Iris pigment epithelial cell (primary cell): ENCODE results near the gene RND1.
"Not testable (repeated sequence)": the region's sequence is repeated elsewhere in the genome, so short reads cannot be mapped to it uniquely, and the experiment has no call there.

ENCODE experiments used
- DNase-seq: peaks from one replicate; pipeline ENCODE4 v3.0.0-alpha.2; 2011; ENCODE audit warnings: low read depth

RND1 gene

DNA sequence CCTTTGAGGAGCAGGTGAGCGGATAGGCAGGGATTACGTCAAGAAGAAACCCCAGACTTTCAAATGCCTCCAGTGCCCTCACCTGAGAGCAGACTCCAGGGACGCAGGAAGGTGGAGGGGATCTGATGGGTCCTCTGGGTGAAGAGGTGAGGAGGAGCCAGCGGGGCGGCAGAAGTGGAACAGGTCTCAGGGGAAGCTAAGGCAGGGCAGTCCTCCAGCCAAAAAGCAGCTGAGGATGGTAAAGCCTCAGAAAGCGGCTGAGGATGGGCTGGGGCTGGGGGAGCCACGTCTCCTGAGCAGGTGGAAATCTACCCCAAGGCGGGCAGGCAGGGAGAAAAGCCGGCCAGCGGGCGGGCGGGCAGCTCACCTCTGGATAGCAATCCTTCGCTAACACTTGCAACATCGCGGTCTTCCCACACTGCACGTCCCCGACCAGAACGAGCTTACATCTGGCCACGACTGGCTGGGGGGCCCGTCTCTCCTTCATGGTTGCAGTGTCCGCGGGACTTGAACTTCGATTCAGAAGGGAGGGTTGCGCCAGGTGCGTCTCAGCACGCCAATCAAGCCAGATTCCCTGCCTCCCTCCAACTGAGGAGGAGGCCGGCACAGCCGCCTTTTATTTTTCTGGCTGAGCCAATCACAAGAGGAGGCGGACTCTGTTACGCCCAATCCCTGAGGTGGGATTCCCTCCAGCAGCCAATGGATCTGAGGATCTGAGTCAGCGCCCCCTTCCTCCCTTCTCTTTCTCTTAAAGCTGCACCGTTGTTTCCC is at the start of gene RND1:
TSS of gene RND1 (minus strand) at position 590 of the 771 bp plus-strand sequence. CDS start at position 487, 103 bp downstream.
- DNase-seq, result peak; percentile 91

DNA sequence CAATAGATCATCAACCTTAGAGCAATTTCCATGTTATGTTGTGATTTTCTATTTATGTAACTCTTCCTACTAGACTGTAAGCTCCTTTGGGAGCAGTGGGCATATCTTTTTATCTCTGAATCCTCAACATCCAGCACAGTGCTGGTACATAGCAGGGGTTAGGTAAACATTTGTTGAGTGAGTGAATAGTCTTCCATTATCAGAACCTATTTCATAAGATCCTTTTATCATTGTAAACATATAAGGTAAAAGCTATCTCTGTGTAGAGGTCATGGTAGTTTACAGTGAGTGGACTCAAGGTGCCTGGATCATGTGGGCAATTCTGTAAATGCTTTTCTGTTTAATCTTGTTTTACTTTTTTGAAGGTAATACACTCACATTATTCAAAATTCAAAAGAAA is 44.5 kb upstream of the RND1 start:
- DNase-seq, result no peak

GRCh38 chr12:48909698-48910097 is 44.0 kb upstream of the RND1 start:
- not testable (repeated sequence) for DNase-seq

DNA sequence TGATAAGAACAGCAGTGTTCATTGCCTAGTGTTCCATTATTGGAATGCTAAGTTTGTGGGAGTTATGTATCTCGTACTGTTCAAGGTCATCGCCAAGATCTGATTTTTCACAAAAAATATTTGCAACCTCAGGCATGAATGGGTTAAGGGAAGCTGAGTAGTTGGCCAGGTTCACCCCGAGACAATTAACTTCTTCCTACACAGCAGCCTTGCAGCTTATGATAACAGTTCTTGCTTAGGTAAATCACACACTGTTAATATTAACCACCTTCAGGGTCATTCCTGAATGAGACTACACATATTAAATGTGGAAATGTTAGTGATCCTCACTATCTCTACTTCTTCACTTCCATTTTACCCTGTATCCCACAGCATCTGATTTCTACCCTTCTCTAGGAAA is 41.6 kb upstream of the RND1 start:
- no peak for DNase-seq

GRCh38 chr12:48903982-48904411 is 38.3 kb upstream of the RND1 start:
- DNase-seq, result peak; percentile 85

- DNase-seq, result peak; percentile 61
These were observed 37.8 kb upstream of the RND1 start for GRCh38 chr12:48903363-48903981.

DNA sequence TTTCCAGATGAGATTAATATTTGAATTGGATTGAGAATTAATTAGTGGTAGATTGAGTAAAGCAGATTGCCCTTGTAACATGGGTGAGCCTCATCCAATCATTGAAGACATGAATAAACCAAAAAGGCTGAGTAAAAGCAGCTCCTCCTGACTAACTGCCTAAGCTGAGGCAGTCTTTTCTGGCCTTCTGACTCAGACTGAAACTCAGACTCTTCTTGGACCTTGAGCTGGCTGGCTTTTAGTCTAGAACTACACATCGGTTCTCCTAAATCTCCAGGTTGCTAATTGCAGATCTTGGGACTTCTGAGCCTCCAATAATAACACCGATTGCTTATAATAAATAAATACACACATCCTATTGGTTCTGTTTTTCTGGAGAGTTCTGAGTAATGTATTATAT is 35.6 kb upstream of the RND1 start:
- peak; percentile 55 for DNase-seq

DNA sequence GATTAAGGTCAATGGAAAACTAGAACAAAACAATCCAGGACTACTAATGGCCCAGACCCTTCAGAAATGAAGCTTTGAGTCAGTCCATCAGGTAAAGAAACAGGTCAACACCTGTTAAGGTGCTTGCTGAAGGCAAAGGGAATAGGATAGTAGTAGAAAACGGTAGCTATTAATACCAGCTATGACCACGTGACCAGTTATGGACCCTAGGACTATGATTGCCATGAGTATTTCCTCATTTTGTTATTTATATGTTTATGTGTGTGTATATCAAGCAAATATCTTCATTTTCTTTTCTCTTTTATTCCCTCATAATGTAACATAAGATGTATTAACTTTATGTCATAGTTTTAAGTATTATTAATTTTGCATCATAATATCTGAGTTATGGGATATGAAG is 34.0 kb upstream of the RND1 start:
- DNase-seq, result no peak

DNA sequence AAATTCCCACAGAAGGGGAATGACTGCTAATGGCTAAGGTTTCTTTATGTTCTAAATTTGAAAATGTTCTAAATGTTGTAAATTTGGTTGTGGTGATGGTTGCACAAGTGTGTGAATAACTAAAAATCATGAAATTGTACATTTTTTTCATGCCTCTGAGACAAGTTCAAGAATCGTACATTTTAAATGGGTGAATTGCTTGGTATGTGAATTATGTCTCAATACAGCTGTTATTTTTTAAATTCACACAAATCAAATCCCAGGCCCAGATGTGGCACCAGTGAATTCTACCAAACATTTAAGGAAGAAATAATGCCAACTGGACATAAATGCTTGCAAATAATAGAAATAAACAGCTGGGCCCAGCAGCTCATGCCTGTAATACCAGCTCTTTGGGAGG is 28.6 kb upstream of the RND1 start:
- DNase-seq, result no peak

DNA sequence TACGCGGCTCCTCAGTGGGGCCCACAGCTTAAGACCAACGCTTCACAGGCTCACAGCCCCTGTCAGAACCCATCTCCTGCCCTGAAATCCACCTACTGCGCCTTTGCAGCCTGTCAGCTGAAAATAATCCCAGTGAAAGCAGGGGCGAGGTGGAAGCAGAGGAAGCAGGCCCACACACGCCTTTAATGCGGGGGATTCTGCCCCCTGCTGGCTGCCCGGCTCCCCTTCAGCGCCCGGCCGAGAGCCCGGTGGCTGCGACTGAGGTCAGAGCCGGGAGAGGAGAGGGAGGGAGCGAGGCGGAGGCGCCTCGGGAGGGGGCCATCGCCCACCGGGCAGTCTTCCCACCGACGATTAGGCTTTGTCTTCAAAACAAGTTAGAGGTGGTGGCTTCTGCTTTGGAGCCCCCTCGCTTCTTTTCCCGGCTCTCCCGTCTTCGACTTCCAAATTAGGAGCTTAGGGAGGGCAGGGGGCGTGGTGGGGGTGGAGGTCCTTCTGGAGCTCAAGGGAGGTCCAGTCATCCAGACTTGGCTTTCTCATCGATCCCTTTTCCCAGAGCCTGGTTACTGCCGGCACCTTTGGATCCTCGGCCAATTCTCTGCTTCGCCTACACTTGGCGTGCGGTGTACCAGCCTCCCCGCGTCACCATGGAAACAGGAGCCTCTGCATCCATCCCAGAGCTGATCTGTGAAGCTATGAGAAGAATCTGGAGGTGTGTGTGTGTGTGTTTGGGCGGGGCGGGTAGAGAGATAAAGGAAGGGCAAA is 25.2 kb upstream of the RND1 start:
- DNase-seq, result peak; percentile 68

DNA sequence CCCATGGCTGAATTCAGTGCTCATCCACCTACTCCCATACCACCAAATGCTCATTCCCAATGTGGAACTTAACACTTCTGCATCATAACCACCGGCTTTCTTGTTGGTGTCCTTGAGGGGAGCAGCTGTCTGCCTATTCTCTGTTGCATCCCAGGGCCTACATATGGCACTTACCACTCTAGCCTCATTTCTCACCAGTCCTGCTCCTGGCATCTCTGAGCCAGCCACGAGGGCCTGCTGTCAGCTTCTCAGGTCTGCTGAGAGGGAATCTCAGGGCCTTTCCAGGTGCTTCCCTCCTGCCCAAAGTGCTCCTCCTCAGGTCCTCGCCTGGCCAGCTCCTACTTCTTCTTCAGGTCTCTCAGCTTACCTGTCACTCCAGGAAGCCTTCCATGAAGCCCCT is 24.0 kb upstream of the RND1 start:
- DNase-seq, result no peak

GRCh38 chr12:48883305-48884161 is 17.9 kb upstream of the RND1 start:
- no peak for DNase-seq

DNA sequence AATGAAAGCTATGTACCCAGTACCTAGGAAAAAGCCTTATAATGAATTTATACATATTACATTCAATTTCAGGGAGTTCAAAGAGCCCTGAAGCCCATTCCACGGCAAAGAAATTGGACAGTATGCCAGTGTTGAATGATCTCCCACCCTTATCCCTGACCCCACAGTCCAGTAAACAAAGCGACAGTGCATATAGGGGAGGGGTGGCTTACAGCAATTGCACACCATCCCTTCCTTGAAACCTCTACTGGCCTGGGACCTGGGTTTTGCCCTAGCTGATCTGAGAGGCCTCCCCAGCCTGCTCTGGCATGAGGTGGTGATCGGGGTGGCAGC is 17.3 kb upstream of the RND1 start:
- no peak for DNase-seq

GRCh38 chr12:48882315-48882687 is 16.6 kb upstream of the RND1 start:
- DNase-seq, result peak; percentile 36

DNA sequence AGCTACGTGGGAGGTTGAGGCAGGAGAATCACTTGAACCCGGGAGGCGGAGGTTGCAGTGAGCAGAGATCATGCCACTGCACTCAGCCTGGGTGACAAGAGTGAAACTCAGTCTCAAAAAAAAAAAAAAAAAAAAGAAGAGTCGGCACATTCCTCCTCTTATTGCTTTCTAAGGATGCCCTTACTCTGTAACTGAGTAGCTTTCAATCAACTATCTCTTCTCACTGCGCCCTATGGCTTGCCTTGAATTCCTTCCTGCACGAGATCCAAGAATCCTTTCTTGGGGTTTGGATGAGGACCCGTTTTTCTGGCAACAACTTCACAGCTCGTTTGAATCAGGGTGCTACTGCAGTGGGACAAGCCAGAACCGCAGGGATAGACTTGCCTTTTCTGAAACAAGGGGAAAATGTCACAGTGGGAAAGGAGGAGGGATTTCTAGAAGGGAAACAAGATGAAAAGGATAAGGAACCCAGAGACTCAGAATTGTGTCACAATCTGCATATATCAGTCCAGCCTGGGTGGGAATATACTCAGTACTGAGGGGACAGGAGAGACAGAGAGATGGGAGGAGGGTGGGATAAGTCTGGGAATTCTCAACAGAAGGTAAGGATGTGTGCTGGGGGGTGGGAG is 16.1 kb upstream of the RND1 start:
- DNase-seq, result no peak

DNA sequence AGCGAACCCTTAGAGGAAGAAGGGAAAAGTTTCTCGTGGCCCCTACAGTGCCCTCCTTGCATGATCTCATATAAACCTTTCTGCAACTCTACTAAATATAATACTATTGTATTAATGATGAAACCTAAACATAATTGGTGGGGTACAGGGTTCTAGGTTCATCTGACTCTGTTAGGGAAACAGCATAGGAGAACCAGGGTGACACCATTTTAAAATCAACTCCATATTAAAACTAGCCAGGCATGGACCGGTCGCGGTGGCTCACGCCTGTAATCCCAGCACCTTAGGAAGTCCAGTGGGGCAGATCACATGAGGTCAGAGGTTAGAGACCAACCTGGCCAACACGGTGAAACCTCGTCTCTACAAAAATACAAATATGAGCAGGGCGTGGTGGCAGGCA is 15.0 kb upstream of the RND1 start:
- DNase-seq, result no peak

GRCh38 chr12:48878548-48878947 is 12.9 kb upstream of the RND1 start:
- no peak for DNase-seq

DNA sequence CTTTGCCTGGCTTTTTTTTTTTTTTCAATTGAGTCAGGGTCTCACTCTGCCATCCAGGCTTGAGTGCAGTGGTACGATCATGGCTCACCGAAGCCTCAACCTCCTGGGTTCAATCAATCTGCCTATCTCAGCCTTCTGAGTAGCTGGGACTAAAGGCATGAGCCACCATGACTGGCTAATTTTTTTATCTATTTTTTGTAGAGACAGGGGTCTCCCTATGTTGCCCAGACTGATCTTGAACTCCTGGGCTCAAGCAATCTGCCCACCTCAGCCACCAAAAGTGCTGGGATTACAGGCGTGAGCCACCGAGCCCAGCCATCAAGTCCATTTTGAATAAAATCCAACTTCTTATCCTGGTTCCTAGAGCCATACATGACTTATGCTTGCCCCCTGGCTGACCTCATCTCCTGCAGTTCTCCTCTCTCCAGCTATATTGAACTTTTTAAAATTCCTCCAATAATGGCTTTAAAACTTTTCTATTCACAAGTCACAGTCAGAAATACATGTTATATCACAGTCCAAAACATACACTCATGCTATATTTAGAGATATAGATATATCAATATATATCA is 10.4 kb upstream of the RND1 start:
- DNase-seq, result peak; percentile 22

DNA sequence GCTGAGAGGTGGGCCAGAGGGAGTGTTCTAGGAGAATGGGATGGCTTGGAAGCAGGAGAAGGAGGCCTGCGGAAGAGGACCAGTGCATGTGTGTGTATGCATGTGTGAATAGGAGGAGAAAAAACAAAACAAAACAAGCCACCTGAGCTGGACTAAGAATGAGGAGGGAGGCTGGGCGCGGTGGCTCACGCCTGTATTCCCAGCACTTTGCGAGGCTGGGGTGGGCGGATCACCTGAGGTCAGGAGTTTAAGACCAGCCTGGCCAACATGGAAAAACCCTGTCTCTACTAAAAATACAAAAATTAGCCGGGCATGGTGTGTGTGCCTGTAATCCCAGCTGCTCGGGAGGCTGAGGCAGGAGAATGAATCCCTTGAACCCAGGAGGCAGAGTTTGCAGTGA is 7.9 kb upstream of the RND1 start:
- DNase-seq, result not testable (repeated sequence)

DNA sequence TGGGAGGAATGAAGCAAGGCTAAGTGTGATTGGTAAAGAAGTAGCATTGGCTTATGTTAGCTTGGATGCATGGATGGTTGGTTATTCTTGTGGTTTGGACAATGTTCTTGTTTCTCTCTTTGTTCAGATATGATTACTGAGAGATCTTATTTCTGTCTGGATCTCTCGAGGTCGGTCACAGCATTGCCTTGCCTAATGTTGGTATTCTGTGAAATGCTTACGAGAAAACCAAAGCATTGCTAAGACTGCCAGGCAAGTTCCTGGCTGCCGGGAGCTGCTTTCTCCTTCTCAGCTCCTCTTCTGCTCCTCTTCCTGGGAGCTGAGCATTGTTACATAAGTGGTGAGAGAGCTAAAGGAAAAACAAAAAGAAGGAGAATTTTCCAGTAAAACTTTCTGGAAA is 7.4 kb upstream of the RND1 start:
- DNase-seq, result no peak

GRCh38 chr12:48869191-48869590 is 3.5 kb upstream of the RND1 start:
- no peak for DNase-seq
